ENCODE data around the gene ENPP7.

ENPP7 gene

GRCh38 chr17:79730769-79731483, at the start of gene ENPP7:
Gene ENPP7 (plus strand): TSS chr17:79730943. CDS start chr17:79731140, 197 bp downstream.
- ChIA-PET CTCF (no interaction called here), POLR2A (no interaction called here)
- TF ChIP-seq, protein P1, sequence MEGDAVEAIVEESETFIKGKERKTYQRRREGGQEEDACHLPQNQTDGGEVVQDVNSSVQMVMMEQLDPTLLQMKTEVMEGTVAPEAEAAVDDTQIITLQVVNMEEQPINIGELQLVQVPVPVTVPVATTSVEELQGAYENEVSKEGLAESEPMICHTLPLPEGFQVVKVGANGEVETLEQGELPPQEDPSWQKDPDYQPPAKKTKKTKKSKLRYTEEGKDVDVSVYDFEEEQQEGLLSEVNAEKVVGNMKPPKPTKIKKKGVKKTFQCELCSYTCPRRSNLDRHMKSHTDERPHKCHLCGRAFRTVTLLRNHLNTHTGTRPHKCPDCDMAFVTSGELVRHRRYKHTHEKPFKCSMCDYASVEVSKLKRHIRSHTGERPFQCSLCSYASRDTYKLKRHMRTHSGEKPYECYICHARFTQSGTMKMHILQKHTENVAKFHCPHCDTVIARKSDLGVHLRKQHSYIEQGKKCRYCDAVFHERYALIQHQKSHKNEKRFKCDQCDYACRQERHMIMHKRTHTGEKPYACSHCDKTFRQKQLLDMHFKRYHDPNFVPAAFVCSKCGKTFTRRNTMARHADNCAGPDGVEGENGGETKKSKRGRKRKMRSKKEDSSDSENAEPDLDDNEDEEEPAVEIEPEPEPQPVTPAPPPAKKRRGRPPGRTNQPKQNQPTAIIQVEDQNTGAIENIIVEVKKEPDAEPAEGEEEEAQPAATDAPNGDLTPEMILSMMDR (IDR thresholded peaks at IDR 0.05; ENCODE audit: control extremely low read depth, extremely low read depth, low read depth, missing control alignments) = no peak
- DNase-seq (ENCODE audit: extremely low spot score) = no peak

GRCh38 chr17:79681101-79681621, 49.6 kb upstream of the ENPP7 start:
- ChIA-PET POLR2A (no interaction called here), CTCF (interaction anchor here (1.7 kb wide), 1 partner anchor 28 kb away, joined by 4 read pairs; no protein-coding TSS in a partner anchor)
- no peak for DNase-seq (ENCODE audit: extremely low spot score)
- TF ChIP-seq, protein P1 (IDR thresholded peaks at IDR 0.05; ENCODE audit: control extremely low read depth, extremely low read depth, low read depth, missing control alignments) = no peak

DNA sequence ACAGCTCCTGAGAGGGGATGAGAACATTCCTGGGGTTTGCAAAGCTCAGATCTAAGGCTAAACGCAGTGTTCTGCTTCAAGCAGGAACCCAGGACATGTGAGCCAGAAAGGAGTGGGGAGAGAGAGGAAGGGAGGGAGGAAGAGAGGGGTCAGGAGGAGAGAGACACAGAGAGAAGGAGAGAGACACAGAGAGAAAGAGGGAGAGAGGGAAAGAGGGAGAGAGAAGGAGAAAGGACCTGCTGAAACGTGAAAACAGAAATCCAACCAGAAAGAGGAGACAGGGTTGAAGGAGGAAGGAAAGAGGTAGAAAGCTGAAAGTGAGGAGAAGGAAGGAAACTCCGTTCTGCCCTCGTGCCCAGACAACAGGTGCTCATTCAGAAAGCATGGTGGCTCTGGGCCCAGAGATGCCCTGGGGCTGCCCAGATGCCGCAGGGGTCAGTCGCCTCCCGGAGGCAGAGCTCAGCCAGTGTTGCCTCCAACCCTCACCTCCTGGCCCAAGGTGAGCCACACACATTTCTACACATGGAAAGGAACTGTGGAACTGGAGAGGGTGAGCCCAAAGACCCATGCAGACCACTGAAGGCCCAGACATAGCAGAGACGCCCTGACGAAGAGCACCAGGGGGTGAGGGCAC, 49.0 kb upstream of the ENPP7 start:
- TF ChIP-seq, protein P1 (IDR thresholded peaks at IDR 0.05; ENCODE audit: control extremely low read depth, extremely low read depth, low read depth, missing control alignments) = no peak
- ChIA-PET POLR2A (no interaction called here), CTCF (interaction anchor here (1.7 kb wide), 1 partner anchor 27 kb away, joined by 4 read pairs; no protein-coding TSS in a partner anchor)
- DNase-seq (ENCODE audit: extremely low spot score) = no peak

- TF ChIP-seq, protein P1 (IDR thresholded peaks at IDR 0.05; ENCODE audit: control extremely low read depth, extremely low read depth, low read depth, missing control alignments) = no peak
- DNase-seq (ENCODE audit: extremely low spot score) = no peak
- POLR2A ChIA-PET = no interaction called here
- CTCF ChIA-PET = no interaction called here
Observed at GRCh38 chr17:79683365-79683764, 47.4 kb upstream of the ENPP7 start.

DNA sequence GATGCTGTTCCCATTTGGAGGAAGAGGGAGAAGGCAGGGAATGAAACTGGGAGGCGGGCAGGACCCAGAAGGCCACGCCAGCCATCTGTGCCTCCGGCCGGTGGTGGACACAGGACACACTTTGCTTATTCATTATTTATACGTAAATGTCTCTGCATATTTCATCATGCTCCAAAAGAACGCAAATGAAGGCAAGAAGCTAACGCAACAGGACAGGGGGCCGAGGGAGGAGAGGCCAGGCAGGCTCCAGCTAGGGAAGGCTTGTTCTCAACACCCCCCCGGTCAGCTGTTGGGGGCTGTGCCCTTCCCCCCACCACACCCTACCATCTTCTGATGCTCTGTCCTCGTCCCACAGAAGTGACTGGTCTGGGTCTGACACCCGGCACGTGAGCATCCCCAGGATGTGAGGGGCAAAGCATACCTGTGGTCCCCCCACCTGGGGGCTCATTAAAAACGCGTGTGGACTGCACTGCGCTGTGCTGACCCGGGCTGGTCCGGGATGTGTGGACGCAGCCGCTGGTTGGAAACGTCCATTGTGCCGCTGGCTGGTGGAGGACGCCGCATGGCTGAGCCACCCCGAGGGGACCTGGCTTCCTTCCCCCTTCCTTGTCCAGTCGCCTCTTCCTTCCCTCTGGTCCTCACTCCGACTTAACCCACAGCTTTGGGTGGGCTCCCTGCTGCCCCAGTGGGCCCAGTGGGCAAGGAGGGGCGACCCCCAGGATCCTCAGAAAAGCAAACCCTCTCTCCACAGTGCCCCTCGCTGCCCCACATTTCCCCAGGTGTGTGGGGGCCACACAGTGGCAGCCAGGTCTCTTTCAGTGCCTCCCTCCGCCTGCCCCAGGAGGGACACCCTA, 46.4 kb upstream of the ENPP7 start:
- ChIA-PET CTCF (no interaction called here), POLR2A (no interaction called here)

DNA sequence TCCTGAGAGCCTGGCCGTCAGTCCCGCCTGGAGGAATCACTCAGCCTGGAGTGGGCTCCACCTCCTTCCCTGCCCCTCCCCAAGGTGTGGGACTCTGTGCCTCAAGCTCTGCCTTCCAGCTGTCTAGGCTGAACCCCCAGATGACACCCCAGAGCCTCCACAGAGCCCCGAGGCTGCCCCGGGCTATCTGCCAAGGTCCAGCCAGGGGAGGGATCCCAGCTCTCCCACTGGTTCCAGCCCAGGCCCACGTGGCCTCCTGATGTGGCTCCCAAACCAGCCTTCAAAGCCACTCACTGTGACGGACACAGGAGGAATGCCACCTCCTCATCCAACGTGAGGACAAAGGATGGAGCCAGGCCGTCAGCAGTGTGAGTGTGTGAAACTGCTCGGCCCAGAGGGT, 45.6 kb upstream of the ENPP7 start:
- DNase-seq (ENCODE audit: extremely low spot score) = no peak
- TF ChIP-seq, protein P1 (IDR thresholded peaks at IDR 0.05; ENCODE audit: control extremely low read depth, extremely low read depth, low read depth, missing control alignments) = no peak
- CTCF ChIA-PET = no interaction called here
- POLR2A ChIA-PET = no interaction called here

More for the DNA sequence above, 46.4 kb upstream of the ENPP7 start:
- DNase-seq (ENCODE audit: extremely low spot score) = no peak
- TF ChIP-seq, protein P1 (IDR thresholded peaks at IDR 0.05; ENCODE audit: control extremely low read depth, extremely low read depth, low read depth, missing control alignments) = no peak

All from GM10248 (cell line).